GM12878 (cell line): ENCODE results near the gene NKTR.

Source experiments
- ATF3 ChIP-seq: IDR thresholded peaks from 2 replicates; pipeline ENCODE4 v1.6.1; 2011; ENCODE audit warnings: low read depth, mild to moderate bottlenecking, low read length, moderate library complexity, borderline replicate concordance; ENCODE audit errors: extremely low read depth
- EGR1 ChIP-seq, 2 experiments: IDR thresholded peaks; 1 replicate in 1 of 2; 2 replicates in 1 of 2; pipeline ENCODE4 v1.6.1; 2011 to 2012; ENCODE audit warnings: low read depth in 2 of 2, low read length in 2 of 2, borderline replicate concordance in 1 of 2, mild to moderate bottlenecking in 1 of 2, moderate library complexity in 1 of 2
- EP300 ChIP-seq, 2 experiments: fragments of 150-350 bp in 1 of 2; IDR thresholded peaks; 2 replicates each; pipeline ENCODE4 v1.6.1; 2011 to 2012; ENCODE audit warnings: low read depth in 2 of 2, low read length in 2 of 2, borderline replicate concordance in 1 of 2, improper control_type of control experiment in 1 of 2, inconsistent platforms in 1 of 2; ENCODE audit not compliant: control insufficient read depth in 1 of 2
- JUND ChIP-seq: IDR thresholded peaks from 2 replicates; pipeline ENCODE4 v1.6.1; 2012; ENCODE audit warnings: low read depth, mild to moderate bottlenecking, low read length, improper control_type of control experiment, moderate library complexity
- NBN ChIP-seq: fragments of 450-650 bp; IDR thresholded peaks from 2 replicates; pipeline ENCODE4 v1.6.1; 2016
- NFXL1 ChIP-seq: fragments of 450-650 bp; IDR thresholded peaks from 2 replicates; pipeline ENCODE4 v1.6.1; 2017; ENCODE audit warnings: antibody characterized with exemption, mild to moderate bottlenecking, borderline replicate concordance
- PBX3 ChIP-seq: IDR thresholded peaks from 2 replicates; pipeline ENCODE4 v1.6.1; 2011; ENCODE audit warnings: mild to moderate bottlenecking, low read depth, low read length, moderate library complexity; ENCODE audit not compliant: insufficient replicate concordance
- POLR2AphosphoS5 ChIP-seq: IDR thresholded peaks from 2 replicates; pipeline ENCODE4 v1.6.1; 2011; ENCODE audit warnings: mild to moderate bottlenecking, low read length, inconsistent platforms
- SIN3A ChIP-seq: IDR thresholded peaks from 2 replicates; pipeline ENCODE4 v1.6.1; 2012; ENCODE audit warnings: low read depth, low read length, improper control_type of control experiment
- TAF1 ChIP-seq: IDR thresholded peaks from 2 replicates; pipeline ENCODE4 v1.6.1; 2011; ENCODE audit warnings: mild to moderate bottlenecking, low read depth, low read length, borderline replicate concordance
- USF2 ChIP-seq: IDR thresholded peaks from 2 replicates; pipeline ENCODE4 v1.6.1; 2011; ENCODE audit warnings: low read depth, low read length, improper control_type of control experiment, borderline replicate concordance
- TF ChIP-seq, protein P1 (sequence below), 3 experiments: IDR thresholded peaks in 2 of 3; conservative IDR thresholded peaks in 1 of 3; 2 replicates each; pipeline ENCODE4 v1.5.1; 2011; ENCODE audit warnings: low read depth in 3 of 3, low read length in 3 of 3, mild to moderate bottlenecking in 3 of 3, control low read depth in 2 of 3, moderate library complexity in 2 of 3, inconsistent platforms in 1 of 3, mixed read lengths in 1 of 3; ENCODE audit not compliant: control insufficient read depth in 2 of 3, insufficient read depth in 1 of 3; ENCODE audit errors: extremely low read depth in 1 of 3
- TF ChIP-seq, protein P2 (sequence below): fragments of 450-650 bp; IDR thresholded peaks from 2 replicates; pipeline ENCODE4 v1.6.1; 2017; ENCODE audit warnings: mild to moderate bottlenecking

DNA sequence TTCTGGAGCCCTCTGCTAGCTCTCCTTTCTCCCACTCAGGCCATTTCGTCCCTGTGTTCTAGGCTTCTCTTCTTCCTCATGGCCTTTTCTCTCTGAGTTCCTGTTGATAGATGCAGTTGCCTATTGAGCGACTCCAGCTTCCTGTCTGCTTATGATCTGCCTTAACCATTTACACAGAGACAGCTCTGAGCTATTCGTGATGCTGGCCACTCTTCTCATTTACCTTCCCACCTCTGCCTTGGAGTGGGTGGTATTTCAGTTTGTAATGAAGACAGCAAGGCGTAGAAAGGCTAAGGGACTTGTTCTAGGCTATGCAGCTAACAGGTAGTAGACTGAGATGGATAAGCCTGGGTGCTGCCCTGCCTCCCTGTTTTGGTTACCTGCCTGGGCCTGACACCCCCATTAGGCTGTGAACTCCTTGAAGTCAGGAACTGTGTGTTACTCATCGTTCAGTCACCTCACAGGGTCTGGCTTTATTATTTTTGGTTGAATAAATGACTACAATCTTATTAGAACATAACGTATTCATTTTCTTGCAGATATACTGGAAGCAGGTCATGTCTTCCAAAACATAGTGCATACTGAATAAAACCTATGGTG, 40.4 kb downstream of the NKTR start:
- no peak for TF ChIP-seq EP300 (IDR thresholded peaks at IDR 0.05; ENCODE audit: borderline replicate concordance in 1 of 2, control insufficient read depth in 1 of 2, low read depth in 2 of 2, low read length in 2 of 2)
- no peak for TF ChIP-seq SIN3A
- TF ChIP-seq, protein P1, sequence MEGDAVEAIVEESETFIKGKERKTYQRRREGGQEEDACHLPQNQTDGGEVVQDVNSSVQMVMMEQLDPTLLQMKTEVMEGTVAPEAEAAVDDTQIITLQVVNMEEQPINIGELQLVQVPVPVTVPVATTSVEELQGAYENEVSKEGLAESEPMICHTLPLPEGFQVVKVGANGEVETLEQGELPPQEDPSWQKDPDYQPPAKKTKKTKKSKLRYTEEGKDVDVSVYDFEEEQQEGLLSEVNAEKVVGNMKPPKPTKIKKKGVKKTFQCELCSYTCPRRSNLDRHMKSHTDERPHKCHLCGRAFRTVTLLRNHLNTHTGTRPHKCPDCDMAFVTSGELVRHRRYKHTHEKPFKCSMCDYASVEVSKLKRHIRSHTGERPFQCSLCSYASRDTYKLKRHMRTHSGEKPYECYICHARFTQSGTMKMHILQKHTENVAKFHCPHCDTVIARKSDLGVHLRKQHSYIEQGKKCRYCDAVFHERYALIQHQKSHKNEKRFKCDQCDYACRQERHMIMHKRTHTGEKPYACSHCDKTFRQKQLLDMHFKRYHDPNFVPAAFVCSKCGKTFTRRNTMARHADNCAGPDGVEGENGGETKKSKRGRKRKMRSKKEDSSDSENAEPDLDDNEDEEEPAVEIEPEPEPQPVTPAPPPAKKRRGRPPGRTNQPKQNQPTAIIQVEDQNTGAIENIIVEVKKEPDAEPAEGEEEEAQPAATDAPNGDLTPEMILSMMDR (IDR thresholded peaks at IDR 0.05 in 2 of 3, conservative IDR thresholded peaks at IDR 0.05 in 1 of 3; ENCODE audit: control insufficient read depth in 2 of 3, extremely low read depth in 1 of 3, insufficient read depth in 1 of 3, low read depth in 3 of 3, low read length in 3 of 3): no peak
- TF ChIP-seq POLR2AphosphoS5: no peak
- no peak for TF ChIP-seq USF2
- TF ChIP-seq JUND: no peak
- no peak for TF ChIP-seq PBX3
- TF ChIP-seq EGR1 (IDR thresholded peaks at IDR 0.05; ENCODE audit: borderline replicate concordance in 1 of 2, low read depth in 2 of 2, low read length in 2 of 2): no peak
- TF ChIP-seq ATF3: no peak
- no peak for TF ChIP-seq TAF1
- TF ChIP-seq, protein P2, sequence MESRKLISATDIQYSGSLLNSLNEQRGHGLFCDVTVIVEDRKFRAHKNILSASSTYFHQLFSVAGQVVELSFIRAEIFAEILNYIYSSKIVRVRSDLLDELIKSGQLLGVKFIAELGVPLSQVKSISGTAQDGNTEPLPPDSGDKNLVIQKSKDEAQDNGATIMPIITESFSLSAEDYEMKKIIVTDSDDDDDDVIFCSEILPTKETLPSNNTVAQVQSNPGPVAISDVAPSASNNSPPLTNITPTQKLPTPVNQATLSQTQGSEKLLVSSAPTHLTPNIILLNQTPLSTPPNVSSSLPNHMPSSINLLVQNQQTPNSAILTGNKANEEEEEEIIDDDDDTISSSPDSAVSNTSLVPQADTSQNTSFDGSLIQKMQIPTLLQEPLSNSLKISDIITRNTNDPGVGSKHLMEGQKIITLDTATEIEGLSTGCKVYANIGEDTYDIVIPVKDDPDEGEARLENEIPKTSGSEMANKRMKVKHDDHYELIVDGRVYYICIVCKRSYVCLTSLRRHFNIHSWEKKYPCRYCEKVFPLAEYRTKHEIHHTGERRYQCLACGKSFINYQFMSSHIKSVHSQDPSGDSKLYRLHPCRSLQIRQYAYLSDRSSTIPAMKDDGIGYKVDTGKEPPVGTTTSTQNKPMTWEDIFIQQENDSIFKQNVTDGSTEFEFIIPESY: no peak
- TF ChIP-seq NFXL1: no peak
- no peak for TF ChIP-seq NBN
